SK-N-MC (cell line): ENCODE results near the gene PARP4.
"Not testable (repeated sequence)": the region's sequence is repeated elsewhere in the genome, so short reads cannot be mapped to it uniquely, and the experiment has no call there.

Source experiments
- DNase-seq: peaks from one replicate; pipeline ENCODE4 v3.0.0-alpha.2; 2011; ENCODE audit warnings: low read depth, low spot score
- H3K27ac ChIP-seq: fragments of 200-600 bp; sonication (generic); 2 replicates; pipeline ENCODE4 v1.5.1; 2016; ENCODE audit warnings: mixed run types
- H3K36me3 ChIP-seq: fragments of 200-600 bp; sonication (generic); 2 replicates; pipeline ENCODE4 v1.6.1; 2017; ENCODE audit warnings: antibody characterized with exemption, low read length, mixed read lengths; ENCODE audit not compliant: insufficient read depth
- H3K4me3 ChIP-seq: fragments of 200-600 bp; sonication (generic); 2 replicates; pipeline ENCODE4 v1.5.1; 2016
- H3K9ac ChIP-seq: fragments of 200-600 bp; sonication (generic); 2 replicates; pipeline ENCODE4 v1.8.0; 2017; ENCODE audit warnings: mixed run types, mixed read lengths; ENCODE audit not compliant: insufficient read length
- H3K9me3 ChIP-seq: fragments of 200-600 bp; sonication (generic); 2 replicates; pipeline ENCODE4 v1.6.1; 2017; ENCODE audit warnings: low read depth, mild to moderate bottlenecking, antibody characterized with exemption, low read length, moderate library complexity, mixed read lengths
- EZH2 ChIP-seq: fragments of 200-600 bp; sonication (generic); IDR thresholded peaks from one replicate; pipeline ENCODE4 v1.6.1; 2017; ENCODE audit warnings: antibody characterized with exemption
- FOXP2 ChIP-seq: optimal IDR thresholded peaks from 2 replicates; pipeline ENCODE3; 2011; ENCODE audit warnings: mild to moderate bottlenecking, moderate library complexity; ENCODE audit not compliant: insufficient read depth; ENCODE audit errors: extremely low read length, control extremely low read depth
- POLR2AphosphoS5 ChIP-seq: IDR thresholded peaks from 2 replicates; pipeline ENCODE4 v1.6.1; 2012; ENCODE audit warnings: mild to moderate bottlenecking, low read depth, low read length, borderline replicate concordance

PARP4 gene

GRCh38 chr13:24512197-24512907 lies at the start of gene PARP4:
PARP4 (minus strand) TSS chr13:24512778; CDS start chr13:24503776, 9,002 bp downstream.
- no peak for TF ChIP-seq FOXP2
- peak; percentile 83 for TF ChIP-seq POLR2AphosphoS5
- H3K9me3 ChIP-seq, result no peaks in the 10 kb centered on the region

GRCh38 chr13:24560579-24561187 lies 48.1 kb upstream of the PARP4 start:
- not testable (repeated sequence) for H3K9ac ChIP-seq, H3K36me3 ChIP-seq, H3K9me3 ChIP-seq, H3K27ac ChIP-seq, DNase-seq, H3K4me3 ChIP-seq

More at GRCh38 chr13:24512197-24512907, at the start of gene PARP4:
- H3K36me3 ChIP-seq, result peaks cover 20% of the 10 kb centered on the region
- H3K9ac ChIP-seq, result peak within 1 kb of the TSS; percentile 92
- H3K27ac ChIP-seq, result peak within 1 kb of the TSS; percentile 88
- no peak for DNase-seq
- H3K4me3 ChIP-seq, result peak within 1 kb of the TSS; percentile 99

GRCh38 chr13:24559431-24560218 lies 47.0 kb upstream of the PARP4 start:
- not testable (repeated sequence) for H3K36me3 ChIP-seq, H3K9me3 ChIP-seq, DNase-seq, H3K9ac ChIP-seq, H3K27ac ChIP-seq, H3K4me3 ChIP-seq

GRCh38 chr13:24557081-24557480 lies 44.5 kb upstream of the PARP4 start:
- peak overlapping the region; percentile 33; the same call in 1 of the 2 replicates for H3K4me3 ChIP-seq

GRCh38 chr13:24553892-24554291 lies 41.3 kb upstream of the PARP4 start:
- DNase-seq, H3K9me3 ChIP-seq, H3K27ac ChIP-seq, H3K9ac ChIP-seq, H3K4me3 ChIP-seq, H3K36me3 ChIP-seq: not testable (repeated sequence)

More at GRCh38 chr13:24557081-24557480, 44.5 kb upstream of the PARP4 start:
- Histone ChIP-seq H3K27ac (peak overlapping the region; percentile 49; the same call in 1 of the 2 replicates), H3K9me3 (no peaks in the 10 kb centered on the region), H3K36me3 (no peaks in the 10 kb centered on the region), H3K9ac (peak overlapping the region; percentile 25)
- TF ChIP-seq FOXP2, result no peak
- TF ChIP-seq EZH2, result no peak
- DNase-seq, result no peak

- not testable (repeated sequence) for H3K36me3 ChIP-seq, H3K27ac ChIP-seq, DNase-seq, H3K9me3 ChIP-seq, H3K9ac ChIP-seq
- peak overlapping the region; percentile 63 for H3K4me3 ChIP-seq
Observed at GRCh38 chr13:24541476-24542352, 29.1 kb upstream of the PARP4 start.

- DNase-seq, result no peak
Observed at GRCh38 chr13:24541127-24541475, 28.5 kb upstream of the PARP4 start.

GRCh38 chr13:24540236-24541126 lies 27.9 kb upstream of the PARP4 start:
- Histone ChIP-seq H3K36me3 (no peaks in the 10 kb centered on the region), H3K9ac (no peak overlapping the region), H3K27ac (no peak overlapping the region), H3K4me3 (no peak overlapping the region), H3K9me3 (no peaks in the 10 kb centered on the region)
- no peak for DNase-seq
- TF ChIP-seq POLR2AphosphoS5 (no peak), FOXP2 (no peak)

More at GRCh38 chr13:24541127-24541475, 28.5 kb upstream of the PARP4 start:
- Histone ChIP-seq H3K27ac (no peak overlapping the region), H3K9me3 (no peaks in the 10 kb centered on the region), H3K4me3 (peak overlapping the region; percentile 63), H3K9ac (no peak overlapping the region), H3K36me3 (no peaks in the 10 kb centered on the region)
- TF ChIP-seq EZH2, result no peak
- TF ChIP-seq POLR2AphosphoS5, result no peak
- TF ChIP-seq FOXP2, result no peak
